IMR-90 (cell line): ENCODE data around the gene OR52R1.

Experiments
- RFX5 ChIP-seq: IDR thresholded peaks from 2 replicates; pipeline ENCODE4 v1.8.0; 2012; ENCODE audit warnings: low read depth, mild to moderate bottlenecking, low read length, moderate library complexity
- TF ChIP-seq, protein P1 (sequence below): conservative IDR thresholded peaks from 2 replicates; pipeline ENCODE4 v1.5.1; 2012; ENCODE audit warnings: mild to moderate bottlenecking, low read depth, low read length, improper control_type of control experiment

- TF ChIP-seq, protein P1, sequence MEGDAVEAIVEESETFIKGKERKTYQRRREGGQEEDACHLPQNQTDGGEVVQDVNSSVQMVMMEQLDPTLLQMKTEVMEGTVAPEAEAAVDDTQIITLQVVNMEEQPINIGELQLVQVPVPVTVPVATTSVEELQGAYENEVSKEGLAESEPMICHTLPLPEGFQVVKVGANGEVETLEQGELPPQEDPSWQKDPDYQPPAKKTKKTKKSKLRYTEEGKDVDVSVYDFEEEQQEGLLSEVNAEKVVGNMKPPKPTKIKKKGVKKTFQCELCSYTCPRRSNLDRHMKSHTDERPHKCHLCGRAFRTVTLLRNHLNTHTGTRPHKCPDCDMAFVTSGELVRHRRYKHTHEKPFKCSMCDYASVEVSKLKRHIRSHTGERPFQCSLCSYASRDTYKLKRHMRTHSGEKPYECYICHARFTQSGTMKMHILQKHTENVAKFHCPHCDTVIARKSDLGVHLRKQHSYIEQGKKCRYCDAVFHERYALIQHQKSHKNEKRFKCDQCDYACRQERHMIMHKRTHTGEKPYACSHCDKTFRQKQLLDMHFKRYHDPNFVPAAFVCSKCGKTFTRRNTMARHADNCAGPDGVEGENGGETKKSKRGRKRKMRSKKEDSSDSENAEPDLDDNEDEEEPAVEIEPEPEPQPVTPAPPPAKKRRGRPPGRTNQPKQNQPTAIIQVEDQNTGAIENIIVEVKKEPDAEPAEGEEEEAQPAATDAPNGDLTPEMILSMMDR: no peak
- no peak for TF ChIP-seq RFX5
Observed at GRCh38 chr11:4808476-4808875, 4.3 kb upstream of the OR52R1 start.
